ENCODE results near the gene FAM50A.

Gene FAM50A

GRCh38 chrX:154437971-154438893 lies 5.7 kb upstream of the FAM50A start:
- no peak for DNase-seq (ENCODE audit: low read depth in 2 of 3, low spot score in 1 of 3)

GRCh38 chrX:154439841-154440240 lies 4.1 kb upstream of the FAM50A start:
- DNase-seq (ENCODE audit: low read depth in 2 of 3, low spot score in 1 of 3), result no peak

- no peak for DNase-seq (ENCODE audit: low read depth in 2 of 3, low spot score in 1 of 3)
Observed at GRCh38 chrX:154440623-154441357, 3.2 kb upstream of the FAM50A start.

GRCh38 chrX:154441564-154441963 lies 2.4 kb upstream of the FAM50A start:
- no peak for DNase-seq (ENCODE audit: low read depth in 2 of 3, low spot score in 1 of 3)

- DNase-seq (ENCODE audit: low read depth in 2 of 3, low spot score in 1 of 3), result no peak
Observed at GRCh38 chrX:154441984-154442707, 1.8 kb upstream of the FAM50A start.

- no peak for DNase-seq (ENCODE audit: low read depth in 2 of 3, low spot score in 1 of 3)
Observed at GRCh38 chrX:154443479-154443910, 446 bp upstream of the FAM50A start.

GRCh38 chrX:154444755-154445246 lies 860 bp downstream of the FAM50A start:
- no peak for DNase-seq (ENCODE audit: low read depth in 2 of 3, low spot score in 1 of 3)

GRCh38 chrX:154445776-154446175 lies 1.8 kb downstream of the FAM50A start:
- DNase-seq (ENCODE audit: low read depth in 2 of 3, low spot score in 1 of 3), result no peak

GRCh38 chrX:154446430-154446829 lies 2.5 kb downstream of the FAM50A start:
- no peak for DNase-seq (ENCODE audit: low read depth in 2 of 3, low spot score in 1 of 3)

- DNase-seq (ENCODE audit: low read depth in 2 of 3, low spot score in 1 of 3), result no peak
Observed at GRCh38 chrX:154448484-154448883, 4.5 kb downstream of the FAM50A start.

GRCh38 chrX:154449618-154450017 lies 5.7 kb downstream of the FAM50A start:
- no peak for DNase-seq (ENCODE audit: low read depth in 2 of 3, low spot score in 1 of 3)

- DNase-seq (ENCODE audit: low read depth in 2 of 3, low spot score in 1 of 3), result no peak
Observed at GRCh38 chrX:154450312-154450711, 6.4 kb downstream of the FAM50A start.

GRCh38 chrX:154452823-154453222 lies 8.9 kb downstream of the FAM50A start:
- DNase-seq (ENCODE audit: low read depth in 2 of 3, low spot score in 1 of 3), result no peak

- DNase-seq (ENCODE audit: low read depth in 2 of 3, low spot score in 1 of 3), result no peak
Observed at GRCh38 chrX:154457491-154458115, 13.7 kb downstream of the FAM50A start.

GRCh38 chrX:154458116-154458953 lies 14.4 kb downstream of the FAM50A start, which contains the start of gene PLXNA3:
PLXNA3 (plus strand) TSS chrX:154458281; CDS start chrX:154460184, 1,903 bp downstream.
- DNase-seq (ENCODE audit: low read depth in 2 of 3, low spot score in 1 of 3), result no peak

- no peak for DNase-seq (ENCODE audit: low read depth in 2 of 3, low spot score in 1 of 3)
Observed at GRCh38 chrX:154458954-154459778, 15.2 kb downstream of the FAM50A start.

GRCh38 chrX:154459832-154460231 lies 15.9 kb downstream of the FAM50A start:
- DNase-seq (ENCODE audit: low read depth in 2 of 3, low spot score in 1 of 3), result no peak

GRCh38 chrX:154460326-154460725 lies 16.4 kb downstream of the FAM50A start:
- no peak for DNase-seq (ENCODE audit: low read depth in 2 of 3, low spot score in 1 of 3)

- no peak for DNase-seq (ENCODE audit: low read depth in 2 of 3, low spot score in 1 of 3)
Observed at GRCh38 chrX:154462396-154462795, 18.5 kb downstream of the FAM50A start.

Data from stimulated activated CD4-positive, alpha-beta T cell treated with anti-CD3 and anti-CD28 coated beads, Interleukin-12 subunit alpha, Interleukin-12 subunit beta, amount 100 ng/mL, for 48 hours (primary cell).